HG03280 (cell line): Measurements from ENCODE around the gene BPIFB3.
"Not testable (repeated sequence)": the region's sequence is repeated elsewhere in the genome, so short reads cannot be mapped to it uniquely, and the experiment has no call there.

ENCODE experiments used
- ATAC-seq: cut with Tn5 transposase; IDR thresholded peaks from one replicate; pipeline ENCODE4 v1.9.1; 2021; ENCODE audit warnings: mild to moderate bottlenecking, moderate library complexity; ENCODE audit not compliant: unreplicated experiment

BPIFB3 gene

GRCh38 chr20:33027769-33028751, 25.6 kb upstream of the BPIFB3 start:
- ATAC-seq: no peak

- no peak for ATAC-seq
Observed at GRCh38 chr20:33028875-33029274, 24.8 kb upstream of the BPIFB3 start.

- ATAC-seq: no peak
Observed at GRCh38 chr20:33030076-33030475, 23.6 kb upstream of the BPIFB3 start.

- ATAC-seq: no peak
Observed at GRCh38 chr20:33030569-33030968, 23.1 kb upstream of the BPIFB3 start.

- ATAC-seq: no peak
Observed at GRCh38 chr20:33031531-33031930, 22.2 kb upstream of the BPIFB3 start, which contains the start of gene BPIFB6. TSS of gene BPIFB6 (plus strand) at chr20:33031648. CDS start at chr20:33031648, 0 bp downstream.

- no peak for ATAC-seq
Observed at GRCh38 chr20:33032555-33032954, 21.1 kb upstream of the BPIFB3 start.

- no peak for ATAC-seq
Observed at GRCh38 chr20:33033381-33033780, 20.3 kb upstream of the BPIFB3 start.

GRCh38 chr20:33034115-33034514, 19.6 kb upstream of the BPIFB3 start:
- ATAC-seq: no peak

- no peak for ATAC-seq
Observed at GRCh38 chr20:33034901-33035492, 18.7 kb upstream of the BPIFB3 start.

GRCh38 chr20:33037456-33037855, 16.2 kb upstream of the BPIFB3 start:
- no peak for ATAC-seq

GRCh38 chr20:33038243-33038642, 15.5 kb upstream of the BPIFB3 start:
- ATAC-seq: no peak

GRCh38 chr20:33042430-33042829, 11.3 kb upstream of the BPIFB3 start:
- ATAC-seq: no peak

GRCh38 chr20:33042983-33043730, 10.5 kb upstream of the BPIFB3 start:
- no peak for ATAC-seq

GRCh38 chr20:33043731-33044181, 9.9 kb upstream of the BPIFB3 start:
- ATAC-seq: no peak

- ATAC-seq: not testable (repeated sequence)
Observed at GRCh38 chr20:33045129-33045721, 8.5 kb upstream of the BPIFB3 start.

- no peak for ATAC-seq
Observed at GRCh38 chr20:33046412-33046811, 7.3 kb upstream of the BPIFB3 start.

GRCh38 chr20:33051333-33051732, 2.4 kb upstream of the BPIFB3 start:
- ATAC-seq: no peak

- no peak for ATAC-seq
Observed at GRCh38 chr20:33054381-33054780, 678 bp downstream of the BPIFB3 start.

- ATAC-seq: no peak
Observed at GRCh38 chr20:33054791-33055190, 1.1 kb downstream of the BPIFB3 start.

GRCh38 chr20:33059136-33059535, 5.4 kb downstream of the BPIFB3 start:
- no peak for ATAC-seq
